Keratinocyte (primary cell): ENCODE results near the gene LAMA2. TPM values are rescaled to one million over a fixed set of nuclear protein-coding genes. Genes with fewer than 3 reads are reported as not detected.

Experiments used
- DNase-seq: peaks from one replicate; pipeline ENCODE4 v3.0.0-alpha.2; 2011; ENCODE audit warnings: low read depth, missing footprints, low spot score
- FAIRE-seq: peaks from 2 replicates; lab custom pipeline; 2011; peaks lifted over from hg19 to GRCh38; lab: Jason Lieb, UNC
- H2AFZ ChIP-seq: 2 replicates; pipeline ENCODE4 v1.6.0; 2012; ENCODE audit warnings: low read length, control low read depth, inconsistent platforms; ENCODE audit not compliant: control insufficient read depth
- H3K27ac ChIP-seq: 2 replicates; pipeline ENCODE4 v1.5.1; 2011; ENCODE audit warnings: low read length; ENCODE audit not compliant: control insufficient read depth, insufficient read depth
- H3K27me3 ChIP-seq: 3 replicates; pipeline ENCODE4 v1.6.0; 2011; ENCODE audit warnings: low read length; ENCODE audit not compliant: control insufficient read depth, insufficient read depth; ENCODE audit errors: extremely low read depth
- H3K36me3 ChIP-seq, 2 experiments: 2 replicates in 1 of 2; 3 replicates in 1 of 2; pipeline ENCODE4 v1.5.1; 2011; ENCODE audit warnings: low read length in 2 of 2, mild to moderate bottlenecking in 1 of 2; ENCODE audit not compliant: control insufficient read depth in 2 of 2, insufficient read depth in 2 of 2; ENCODE audit errors: extremely low read depth in 1 of 2
- H3K4me1 ChIP-seq: 3 replicates; pipeline ENCODE4 v1.5.1; 2011; ENCODE audit warnings: low read length; ENCODE audit not compliant: control insufficient read depth, insufficient read depth; ENCODE audit errors: extremely low read depth
- H3K4me2 ChIP-seq: 3 replicates; pipeline ENCODE4 v1.6.0; 2011; ENCODE audit warnings: low read depth, low read length; ENCODE audit not compliant: control insufficient read depth, insufficient read depth; ENCODE audit errors: extremely low read depth
- H3K4me3 ChIP-seq, 3 experiments: fragments of 200-600 bp in 1 of 3; sonication (generic) in 1 of 3; 2 replicates in 2 of 3; 3 replicates in 1 of 3; pipeline ENCODE4 v1.5.1; 2011 to 2016; ENCODE audit warnings: low read length in 3 of 3, mild to moderate bottlenecking in 3 of 3, control low read depth in 2 of 3, inconsistent platforms in 1 of 3, low read depth in 1 of 3, mixed read lengths in 1 of 3, mixed run types in 1 of 3, moderate library complexity in 1 of 3; ENCODE audit not compliant: control insufficient read depth in 2 of 3, insufficient read depth in 2 of 3; ENCODE audit errors: extremely low read depth in 1 of 3
- H3K79me2 ChIP-seq: 2 replicates; pipeline ENCODE4 v1.6.0; 2012; ENCODE audit warnings: low read length; ENCODE audit not compliant: control insufficient read depth, insufficient read depth
- H3K9ac ChIP-seq: 3 replicates; pipeline ENCODE4 v1.6.0; 2011; ENCODE audit warnings: low read length; ENCODE audit not compliant: control insufficient read depth, insufficient read depth; ENCODE audit errors: extremely low read depth
- H3K9me1 ChIP-seq: 3 replicates; pipeline ENCODE4 v1.6.0; 2011; ENCODE audit warnings: low read length; ENCODE audit not compliant: control insufficient read depth, insufficient read depth; ENCODE audit errors: extremely low read depth
- H3K9me3 ChIP-seq: 2 replicates; pipeline ENCODE4 v1.5.1; 2012; ENCODE audit warnings: low read depth, low read length; ENCODE audit not compliant: control insufficient read depth
- H4K20me1 ChIP-seq: 3 replicates; pipeline ENCODE4 v1.6.0; 2011; ENCODE audit warnings: low read length; ENCODE audit not compliant: control insufficient read depth, insufficient read depth; ENCODE audit errors: extremely low read depth
- CTCF ChIP-seq, 3 experiments: IDR thresholded peaks in 1 of 3; conservative IDR thresholded peaks in 1 of 3; optimal IDR thresholded peaks in 1 of 3; 2 replicates in 2 of 3; 3 replicates in 1 of 3; pipeline versions ENCODE3 to v1.5.1; 2011; ENCODE audit warnings: low read length in 3 of 3, mild to moderate bottlenecking in 3 of 3, moderate library complexity in 2 of 3, control low read depth in 1 of 3, inconsistent platforms in 1 of 3; ENCODE audit not compliant: insufficient read depth in 2 of 3; ENCODE audit errors: extremely low read depth in 1 of 3
- EZH2 ChIP-seq: IDR thresholded peaks from one replicate; pipeline ENCODE4 v1.6.1; 2012; ENCODE audit warnings: inconsistent platforms, mild to moderate bottlenecking, low read length, moderate library complexity
- dilution Hi-C: fragments of 300-500 bp; cut with MboI; formaldehyde crosslinking; loops from one replicate; pipeline ENCODE4 v1.7.0; 2020; ENCODE audit warnings: low sequenced_read_pairs; ENCODE audit not compliant: extremely low pct_ligation_motif_present
- polyA plus RNA-seq, 5 experiments: library from polyadenylated mRNA; depleted of rRNA in 3 of 5; stranded (reverse) in 3 of 5; stranded (forward) in 1 of 5; unstranded in 1 of 5; fragments of >200 nt; gene quantifications; 1 replicate in 1 of 5; 2 replicates in 3 of 5; 3 replicates in 1 of 5; pipeline versions ENCODE4 v1.2.1 to v1.2.3, GENCODE V29; 2011 to 2012; ENCODE audit warnings: missing spikeins in 2 of 5, low read depth in 1 of 5, low replicate concordance in 1 of 5

Gene LAMA2
- polyA plus RNA-seq, 1 donor (not counting 4 experiments of a cell fraction or from before 2014, with no cell fraction given) = 1.4 TPM

DNA sequence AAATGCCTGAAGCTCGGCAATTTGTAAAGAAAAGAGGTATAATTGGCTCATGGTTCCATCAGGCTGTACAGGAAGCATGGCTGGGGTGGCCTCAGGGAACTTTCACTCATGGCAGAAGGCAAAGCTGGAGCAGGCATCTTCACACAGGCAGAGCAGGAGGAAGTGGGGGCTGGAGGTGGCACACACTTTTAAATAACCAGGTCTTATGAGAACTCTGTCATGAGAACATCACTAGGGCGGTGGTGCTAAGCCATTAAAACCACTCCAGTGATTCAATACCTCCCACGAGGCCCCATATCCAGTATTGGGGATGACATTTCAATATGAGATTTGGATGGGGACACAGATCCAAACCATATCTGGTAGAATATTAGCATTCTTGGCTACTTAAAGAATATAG, 481.8 kb downstream of the LAMA2 start:
- Histone ChIP-seq H3K27me3 (no peaks in the 10 kb centered on the region), H3K9me3 (no peaks in the 10 kb centered on the region), H3K36me3 (no peaks in the 10 kb centered on the region), H3K4me2 (no peak overlapping the region), H3K27ac (no peak overlapping the region), H4K20me1 (no peaks in the 10 kb centered on the region), H3K4me1 (no peaks in the 10 kb centered on the region), H3K4me3 (no peak overlapping the region), H2AFZ (no peak overlapping the region), H3K79me2 (no peaks in the 10 kb centered on the region), H3K9ac (no peak overlapping the region), H3K9me1 (no peaks in the 10 kb centered on the region)
- dilution Hi-C loops = no loop called here
- no peak for FAIRE-seq
- DNase-seq = no peak
- no peak for TF ChIP-seq EZH2
- TF ChIP-seq CTCF (optimal IDR thresholded peaks at IDR 0.05 in 1 of 3, IDR thresholded peaks at IDR 0.05 in 1 of 3, conservative IDR thresholded peaks at IDR 0.05 in 1 of 3; ENCODE audit: extremely low read depth in 1 of 3, insufficient read depth in 2 of 3, low read length in 3 of 3) = no peak

- no peak overlapping the region for H3K9ac ChIP-seq
- dilution Hi-C loops = no loop called here
- no peak overlapping the region for H2AFZ ChIP-seq
- no peaks in the 10 kb centered on the region for H3K36me3 ChIP-seq
- no peak overlapping the region for H3K27ac ChIP-seq
- no peak for TF ChIP-seq CTCF (optimal IDR thresholded peaks at IDR 0.05 in 1 of 3, IDR thresholded peaks at IDR 0.05 in 1 of 3, conservative IDR thresholded peaks at IDR 0.05 in 1 of 3; ENCODE audit: extremely low read depth in 1 of 3, insufficient read depth in 2 of 3, low read length in 3 of 3)
- H3K79me2 ChIP-seq = no peaks in the 10 kb centered on the region
- H3K27me3 ChIP-seq = no peaks in the 10 kb centered on the region
- FAIRE-seq (no peak), DNase-seq (no peak)
- no peaks in the 10 kb centered on the region for H3K9me3 ChIP-seq
- H3K4me2 ChIP-seq = no peak overlapping the region
- no peaks in the 10 kb centered on the region for H3K9me1 ChIP-seq
- no peak overlapping the region for H3K4me3 ChIP-seq
- no peaks in the 10 kb centered on the region for H3K4me1 ChIP-seq
- no peaks in the 10 kb centered on the region for H4K20me1 ChIP-seq
These were observed 485.1 kb downstream of the LAMA2 start for GRCh38 chr6:129368076-129368475.
